HepG2 (cell line): ENCODE data around the gene SERTAD1. TPM values are rescaled to one million over a fixed set of nuclear protein-coding genes. Genes with fewer than 3 reads are reported as not detected.

Source experiments
- ARHGAP35 ChIP-seq: sonication (generic); formaldehyde crosslinking; IDR thresholded peaks from 2 replicates; pipeline ENCODE4 v1.9.0; 2022; ENCODE audit warnings: mild to moderate bottlenecking, inconsistent platforms, moderate library complexity, missing genetic modification reagents, borderline replicate concordance
- CEBPZ ChIP-seq: IDR thresholded peaks from 2 replicates; pipeline ENCODE4 v1.6.1; 2012; ENCODE audit warnings: low read length, improper control_type of control experiment
- CREB3 ChIP-seq: sonication (generic); formaldehyde crosslinking; IDR thresholded peaks from 2 replicates; pipeline ENCODE4 v1.5.0; 2020; ENCODE audit warnings: missing genetic modification reagents
- CSRNP2 ChIP-seq: sonication (generic); formaldehyde crosslinking; conservative IDR thresholded peaks from 2 replicates; pipeline ENCODE4 v1.8.0; 2022; ENCODE audit warnings: low read depth, missing genetic modification reagents
- GPBP1L1 ChIP-seq: sonication (generic); formaldehyde crosslinking; IDR thresholded peaks from 2 replicates; pipeline ENCODE4 v1.5.0; 2020; ENCODE audit warnings: mild to moderate bottlenecking, missing genetic modification reagents
- NAIF1 ChIP-seq: sonication (generic); formaldehyde crosslinking; IDR thresholded peaks from 2 replicates; pipeline ENCODE4 v1.5.0; 2020; ENCODE audit warnings: mild to moderate bottlenecking, missing genetic modification reagents, borderline replicate concordance
- NFIC ChIP-seq: IDR thresholded peaks from 2 replicates; pipeline ENCODE4 v1.6.1; 2012; ENCODE audit warnings: mild to moderate bottlenecking, low read length, inconsistent platforms
- NR2F1 ChIP-seq, 2 experiments: fragments of 450-650 bp in 1 of 2; formaldehyde crosslinking in 1 of 2; IDR thresholded peaks; 2 replicates each; pipeline versions ENCODE4 v1.5.0 to v1.6.1; 2016 to 2020; ENCODE audit warnings: mild to moderate bottlenecking in 1 of 2, missing compliant biosample characterization in 1 of 2, missing genetic modification reagents in 1 of 2, moderate library complexity in 1 of 2
- PHF8 ChIP-seq: sonication (generic); formaldehyde crosslinking; IDR thresholded peaks from 2 replicates; pipeline ENCODE4 v1.5.0; 2020; ENCODE audit warnings: missing genetic modification reagents
- TAF1 ChIP-seq: sonication (generic); formaldehyde crosslinking; IDR thresholded peaks from 2 replicates; pipeline ENCODE4 v1.4.0; 2020; ENCODE audit warnings: missing genetic modification reagents
- ZC3H4 ChIP-seq: sonication (generic); formaldehyde crosslinking; IDR thresholded peaks from 2 replicates; pipeline ENCODE4 v1.4.0; 2020; ENCODE audit warnings: missing genetic modification reagents, borderline replicate concordance
- ZNF546 ChIP-seq: sonication (generic); formaldehyde crosslinking; conservative IDR thresholded peaks from 2 replicates; pipeline ENCODE4 v1.8.1; 2023; ENCODE audit warnings: mild to moderate bottlenecking, missing genetic modification reagents
- ZNF616 ChIP-seq: sonication (generic); formaldehyde crosslinking; IDR thresholded peaks from 2 replicates; pipeline ENCODE4 v1.5.0; 2020; ENCODE audit warnings: low read depth, mild to moderate bottlenecking, missing genetic modification reagents
- polyA plus RNA-seq, 8 experiments: library from polyadenylated mRNA; depleted of rRNA in 3 of 8; stranded (reverse) in 7 of 8; unstranded in 1 of 8; fragments of >200 nt; fragmentation: Illumina TruSeq in 4 of 8; extraction: Trizol in 4 of 8; gene quantifications; 2 replicates each; pipeline versions ENCODE4 v1.2.1 to v1.2.3, GENCODE V29; 2011 to 2016; ENCODE audit warnings: low read depth in 4 of 8, missing spikeins in 1 of 8, mixed read lengths in 1 of 8; ENCODE audit not compliant: insufficient read depth in 1 of 8
- total RNA-seq, 5 experiments: library from RNA; depleted of rRNA; stranded (reverse); fragments of >200 nt; fragmentation: Illumina TruSeq; extraction: Trizol; gene quantifications; 2 replicates each; pipeline ENCODE4 v1.2.3, GENCODE V29; 2016; ENCODE audit warnings: low read depth in 1 of 5

The SERTAD1 gene
- total and polyA plus RNA-seq, 2 of the 13 experiments (the other 11 are each of a cell fraction or from before 2014, with no cell fraction given): 4.3 to 4.5 TPM

- TF ChIP-seq GPBP1L1 (no peak), ZNF616 (CRISPR knock-in tag) (no peak), CREB3 (CRISPR knock-in tag) (no peak), NR2F1 (CRISPR knock-in tag; IDR thresholded peaks at IDR 0.05) (no peak), CEBPZ (no peak), NFIC (no peak), ZNF546 (CRISPR knock-in tag) (no peak), ARHGAP35 (CRISPR knock-in tag) (no peak), NAIF1 (CRISPR knock-in tag) (no peak), ZC3H4 (CRISPR knock-in tag) (no peak), PHF8 (CRISPR knock-in tag) (no peak), TAF1 (no peak), CSRNP2 (no peak)
These were observed 38.5 kb upstream of the SERTAD1 start (continued) for GRCh38 chr19:40464059-40465024.
